GM21737 (cell line): Measurements from ENCODE around the gene GASK1A.

Experiments
- ATAC-seq: cut with Tn5 transposase; IDR thresholded peaks from one replicate; pipeline ENCODE4 v1.9.1; 2021; ENCODE audit warnings: mild to moderate bottlenecking, moderate library complexity; ENCODE audit not compliant: unreplicated experiment

The GASK1A gene

GRCh38 chr3:42982645-42983412 lies 3.7 kb downstream of the GASK1A start:
- ATAC-seq, result no peak

GRCh38 chr3:42983927-42984326 lies 4.8 kb downstream of the GASK1A start:
- no peak for ATAC-seq

GRCh38 chr3:42984701-42985100 lies 5.6 kb downstream of the GASK1A start:
- no peak for ATAC-seq

GRCh38 chr3:42988097-42988496 lies 9.0 kb downstream of the GASK1A start:
- ATAC-seq, result no peak

GRCh38 chr3:42988566-42988965 lies 9.5 kb downstream of the GASK1A start:
- ATAC-seq, result no peak

- ATAC-seq, result no peak
Observed at GRCh38 chr3:42991341-42992315, 12.5 kb downstream of the GASK1A start.

GRCh38 chr3:42994595-42994994 lies 15.5 kb downstream of the GASK1A start:
- ATAC-seq, result no peak

- ATAC-seq, result no peak
Observed at GRCh38 chr3:42996021-42996420, 16.9 kb downstream of the GASK1A start.

GRCh38 chr3:42996633-42997075 lies 17.5 kb downstream of the GASK1A start:
- ATAC-seq, result no peak

- no peak for ATAC-seq
Observed at GRCh38 chr3:42999212-42999611, 20.1 kb downstream of the GASK1A start.

GRCh38 chr3:42999632-43000031 lies 20.5 kb downstream of the GASK1A start:
- ATAC-seq, result no peak

- no peak for ATAC-seq
Observed at GRCh38 chr3:43000387-43000786, 21.3 kb downstream of the GASK1A start.

GRCh38 chr3:43001094-43001553 lies 22.0 kb downstream of the GASK1A start:
- no peak for ATAC-seq

GRCh38 chr3:43001556-43002121 lies 22.5 kb downstream of the GASK1A start:
- no peak for ATAC-seq

- no peak for ATAC-seq
Observed at GRCh38 chr3:43004282-43004681, 25.2 kb downstream of the GASK1A start.

GRCh38 chr3:43005253-43005652 lies 26.1 kb downstream of the GASK1A start:
- no peak for ATAC-seq

GRCh38 chr3:43005981-43006380 lies 26.9 kb downstream of the GASK1A start:
- no peak for ATAC-seq

GRCh38 chr3:43006825-43007224 lies 27.7 kb downstream of the GASK1A start:
- no peak for ATAC-seq

GRCh38 chr3:43009547-43009946 lies 30.4 kb downstream of the GASK1A start:
- no peak for ATAC-seq

- no peak for ATAC-seq
Observed at GRCh38 chr3:43010638-43011037, 31.5 kb downstream of the GASK1A start.

GRCh38 chr3:43011638-43012037 lies 32.5 kb downstream of the GASK1A start:
- ATAC-seq, result no peak
